Measurements from ENCODE around the gene PDGFA. TPM values are rescaled to one million over a fixed set of nuclear protein-coding genes. Genes with fewer than 3 reads are reported as not detected.

The PDGFA gene
- total and polyA plus RNA-seq, 11 donors: 11.8 to 50.9 (median 20.3) TPM

GRCh38 chr7:452791-453455 lies 66.7 kb downstream of the PDGFA start:
- Histone ChIP-seq H3K4me1 (peaks cover 0 to 26% (median 13%) of the 10 kb centered on the region in 12 donors), H3K27me3 (peaks cover 0 to 25% (median 11%) of the 10 kb centered on the region in 9 donors), H3K27ac (no peak overlapping the region), H3K36me3 (no peaks in the 10 kb centered on the region), H3K4me3 (no peak overlapping the region), H3K9me3 (no peaks in the 10 kb centered on the region)
- intact Hi-C loops (cut with DNase I): loop anchor here in 1 of 10 donors (10.0 kb wide), 1 partner anchor 58 kb away; no protein-coding TSS in a partner anchor
- DNase-seq: peak in 1 of 5 donors; percentile 62
- ATAC-seq: peak in 2 of 4 donors; percentile 11 to 20
- 46 to 62% (median 54%) methylated on average over 2 to 21 of the region's 21 CpGs for WGBS, 4 donors
- TF ChIP-seq POLR2A (IDR thresholded peaks at IDR 0.05): no peak
- TF ChIP-seq, protein P1, sequence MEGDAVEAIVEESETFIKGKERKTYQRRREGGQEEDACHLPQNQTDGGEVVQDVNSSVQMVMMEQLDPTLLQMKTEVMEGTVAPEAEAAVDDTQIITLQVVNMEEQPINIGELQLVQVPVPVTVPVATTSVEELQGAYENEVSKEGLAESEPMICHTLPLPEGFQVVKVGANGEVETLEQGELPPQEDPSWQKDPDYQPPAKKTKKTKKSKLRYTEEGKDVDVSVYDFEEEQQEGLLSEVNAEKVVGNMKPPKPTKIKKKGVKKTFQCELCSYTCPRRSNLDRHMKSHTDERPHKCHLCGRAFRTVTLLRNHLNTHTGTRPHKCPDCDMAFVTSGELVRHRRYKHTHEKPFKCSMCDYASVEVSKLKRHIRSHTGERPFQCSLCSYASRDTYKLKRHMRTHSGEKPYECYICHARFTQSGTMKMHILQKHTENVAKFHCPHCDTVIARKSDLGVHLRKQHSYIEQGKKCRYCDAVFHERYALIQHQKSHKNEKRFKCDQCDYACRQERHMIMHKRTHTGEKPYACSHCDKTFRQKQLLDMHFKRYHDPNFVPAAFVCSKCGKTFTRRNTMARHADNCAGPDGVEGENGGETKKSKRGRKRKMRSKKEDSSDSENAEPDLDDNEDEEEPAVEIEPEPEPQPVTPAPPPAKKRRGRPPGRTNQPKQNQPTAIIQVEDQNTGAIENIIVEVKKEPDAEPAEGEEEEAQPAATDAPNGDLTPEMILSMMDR (IDR thresholded peaks at IDR 0.05): no peak

- peaks cover 0 to 25% (median 11%) of the 10 kb centered on the region in 9 donors for H3K27me3 ChIP-seq
- H3K9me3 ChIP-seq: no peaks in the 10 kb centered on the region
- peaks cover 0 to 26% (median 13%) of the 10 kb centered on the region in 12 donors for H3K4me1 ChIP-seq
- H3K4me3 ChIP-seq: no peak overlapping the region
- intact Hi-C loops (cut with DNase I): loop anchor here in 1 of 10 donors (10.0 kb wide), 1 partner anchor 57 kb away; no protein-coding TSS in a partner anchor
- ATAC-seq (peak in 2 of 4 donors; percentile 37 to 45), DNase-seq (peak in 2 of 5 donors; percentile 52 to 70)
- no peak overlapping the region for H3K27ac ChIP-seq
- TF ChIP-seq, protein P1 (IDR thresholded peaks at IDR 0.05): no peak
- no peak for TF ChIP-seq POLR2A (IDR thresholded peaks at IDR 0.05)
- no peaks in the 10 kb centered on the region for H3K36me3 ChIP-seq
- WGBS, 4 donors: 25 to 36% (median 31%) methylated on average over 21 to 30 of the region's 30 CpGs
Observed at GRCh38 chr7:452226-452751, 67.4 kb downstream of the PDGFA start.

- Histone ChIP-seq H3K36me3 (no peaks in the 10 kb centered on the region), H3K4me1 (peaks cover 0 to 26% (median 13%) of the 10 kb centered on the region in 12 donors), H3K4me3 (no peak overlapping the region), H3K27me3 (peaks cover 0 to 25% (median 11%) of the 10 kb centered on the region in 9 donors), H3K27ac (no peak overlapping the region), H3K9me3 (no peaks in the 10 kb centered on the region)
- 39 to 62% (median 53%) methylated on average over 12 to 24 of the region's 24 CpGs for WGBS, 4 donors
- DNase-seq: peak in 1 of 5 donors; percentile 43
- intact Hi-C loops (cut with DNase I): loop anchor here in 1 of 10 donors (10.0 kb wide), 1 partner anchor 57 kb away; no protein-coding TSS in a partner anchor
- peak in 1 of 4 donors; percentile 55 for ATAC-seq
- no peak for TF ChIP-seq POLR2A (IDR thresholded peaks at IDR 0.05)
- TF ChIP-seq, protein P1 (IDR thresholded peaks at IDR 0.05): no peak
Observed at GRCh38 chr7:451255-452225, 68.1 kb downstream of the PDGFA start.
